Endothelial cell of umbilical vein (primary cell): ENCODE measurements around the gene APPL2. TPM values are rescaled to one million over a fixed set of nuclear protein-coding genes. Genes with fewer than 3 reads are reported as not detected.

Experiments used
- BruUV-seq: library from RNA; stranded (reverse); fragments of 400-500 nt; replicated peaks from 2 replicates; lab custom pipeline; 2021; lab: Mats Ljungman, UMichigan
- CTCF ChIA-PET: fragments of 300-600, 350-600 bp; sonication (Branson Sonifier 250); formaldehyde crosslinking; loops from one replicate; lab custom pipeline; 2021; ENCODE audit warnings: antibody characterized with exemption, inconsistent platforms; lab: Charles Lee
- POLR2A ChIA-PET: fragments of 300-600, 350-600 bp; sonication (Branson Sonifier 250); formaldehyde crosslinking; loops from one replicate; lab custom pipeline; 2021; ENCODE audit warnings: antibody characterized with exemption, inconsistent platforms; lab: Charles Lee
- DNase-seq: peaks from one replicate; pipeline ENCODE4 v3.0.0-alpha.2; 2011; ENCODE audit warnings: low read depth, low spot score
- FAIRE-seq: peaks from 2 replicates; lab custom pipeline; 2011; peaks lifted over from hg19 to GRCh38; lab: Jason Lieb, UNC
- H2AFZ ChIP-seq: 2 replicates; pipeline ENCODE4 v1.6.0; 2012; ENCODE audit warnings: low read depth, low read length, control low read depth, inconsistent platforms
- H3K27ac ChIP-seq: 2 replicates; pipeline ENCODE4 v1.5.1; 2011; ENCODE audit warnings: low read depth, mild to moderate bottlenecking, control low read depth, low read length, moderate library complexity; ENCODE audit not compliant: insufficient read depth
- H3K27me3 ChIP-seq, 2 experiments: 2 replicates each; pipeline versions ENCODE4 v1.6.0 to v1.6.1; 2011; ENCODE audit warnings: low read length in 2 of 2, mixed read lengths in 1 of 2; ENCODE audit not compliant: control insufficient read depth in 2 of 2, insufficient read depth in 2 of 2
- H3K36me3 ChIP-seq, 2 experiments: 2 replicates in 1 of 2; 3 replicates in 1 of 2; pipeline ENCODE4 v1.5.1; 2011; ENCODE audit warnings: low read length in 2 of 2, mild to moderate bottlenecking in 1 of 2, moderate library complexity in 1 of 2; ENCODE audit not compliant: control insufficient read depth in 2 of 2, insufficient read depth in 2 of 2; ENCODE audit errors: extremely low read depth in 1 of 2
- H3K4me1 ChIP-seq: 3 replicates; pipeline ENCODE4 v1.5.1; 2011; ENCODE audit warnings: mild to moderate bottlenecking, low read length; ENCODE audit not compliant: control insufficient read depth, insufficient read depth; ENCODE audit errors: extremely low read depth
- H3K4me2 ChIP-seq: 2 replicates; pipeline ENCODE4 v1.6.1; 2011; ENCODE audit warnings: low read length, control low read depth, mixed read lengths; ENCODE audit not compliant: insufficient read depth
- H3K4me3 ChIP-seq, 3 experiments: fragments of 200-600 bp in 1 of 3; sonication (generic), shearing (Covaris generic) in 1 of 3; replicated peaks in 1 of 3; 2 replicates each; pipeline ENCODE4 v1.5.1; 2011 to 2016; ENCODE audit warnings: control low read depth in 3 of 3, low read length in 3 of 3, mild to moderate bottlenecking in 2 of 3, inconsistent platforms in 1 of 3, low read depth in 1 of 3, moderate library complexity in 1 of 3; ENCODE audit not compliant: insufficient read depth in 1 of 3
- H3K79me2 ChIP-seq: 2 replicates; pipeline ENCODE4 v1.6.0; 2012; ENCODE audit warnings: low read length, inconsistent platforms; ENCODE audit not compliant: control insufficient read depth, insufficient read depth
- H3K9ac ChIP-seq: replicated peaks from 2 replicates; pipeline ENCODE3; 2011; ENCODE audit warnings: low read length, control low read depth; ENCODE audit not compliant: insufficient read depth; ENCODE audit errors: extremely low read depth
- H3K9me1 ChIP-seq: replicated peaks from 3 replicates; pipeline ENCODE4 v1.6.0; 2011; ENCODE audit warnings: mild to moderate bottlenecking, low read length; ENCODE audit not compliant: control insufficient read depth, insufficient read depth; ENCODE audit errors: extremely low read depth
- H3K9me3 ChIP-seq: replicated peaks from 2 replicates; pipeline ENCODE4 v1.5.1; 2012; ENCODE audit warnings: low read length, inconsistent platforms; ENCODE audit not compliant: control insufficient read depth, insufficient read depth
- H4K20me1 ChIP-seq: replicated peaks from 2 replicates; pipeline ENCODE3; 2011; ENCODE audit warnings: mild to moderate bottlenecking, low read length; ENCODE audit not compliant: control insufficient read depth, insufficient read depth; ENCODE audit errors: extremely low read depth
- EZH2 ChIP-seq: IDR thresholded peaks from 2 replicates; pipeline ENCODE4 v1.6.1; 2012; ENCODE audit warnings: borderline replicate concordance, low read depth, mild to moderate bottlenecking, moderate library complexity, low read length, inconsistent platforms; ENCODE audit not compliant: severe bottlenecking
- FOS ChIP-seq: IDR thresholded peaks from 2 replicates; pipeline ENCODE4 v1.6.1; 2011; ENCODE audit warnings: mild to moderate bottlenecking, low read length, moderate library complexity, borderline replicate concordance; ENCODE audit not compliant: insufficient read depth
- GATA2 ChIP-seq: IDR thresholded peaks from 2 replicates; pipeline ENCODE4 v1.7.0; 2011; ENCODE audit warnings: low read depth, mild to moderate bottlenecking, moderate library complexity, mixed read lengths, low read length; ENCODE audit not compliant: insufficient read length, insufficient read depth
- JUN ChIP-seq: IDR thresholded peaks from 2 replicates; pipeline ENCODE4 v1.6.1; 2011; ENCODE audit warnings: borderline replicate concordance, low read depth; ENCODE audit not compliant: insufficient read length, insufficient read depth
- MYC ChIP-seq: IDR thresholded peaks from one replicate; pipeline ENCODE4 v1.6.1; 2011; ENCODE audit warnings: mild to moderate bottlenecking, low read depth, low read length
- POLR2A ChIP-seq: IDR thresholded peaks from 2 replicates; pipeline ENCODE4 v1.6.1; 2012; ENCODE audit warnings: low read depth, mild to moderate bottlenecking, control low read depth, low read length
- POLR2AphosphoS5 ChIP-seq: IDR thresholded peaks from 2 replicates; pipeline ENCODE4 v1.6.1; 2012; ENCODE audit warnings: low read depth, mild to moderate bottlenecking, control low read depth, low read length, moderate library complexity; ENCODE audit not compliant: insufficient read depth
- dilution Hi-C: fragments of 300-500 bp; cut with MboI; formaldehyde crosslinking; loops from one replicate; pipeline ENCODE4 v1.15.0; 2019; ENCODE audit warnings: low sequenced_read_pairs; ENCODE audit not compliant: extremely low pct_ligation_motif_present
- intact Hi-C: fragments of 100-400 bp; cut with micrococcal nuclease; formaldehyde crosslinking; loops from one replicate; pipeline ENCODE4 v1.10.0; 2022
- polyA plus RNA-seq, 4 experiments: library from polyadenylated mRNA; depleted of rRNA in 3 of 4; stranded (reverse) in 3 of 4; unstranded in 1 of 4; fragments of >200 nt; gene quantifications; 2 replicates each; pipeline versions ENCODE4 v1.2.1 to v1.2.3, GENCODE V29; 2011 to 2012; ENCODE audit warnings: missing spikeins in 1 of 4
- total RNA-seq: library from RNA; stranded (reverse); gene quantifications from 2 replicates; pipeline ENCODE4 v1.2.3, GENCODE V29; 2021
- TF ChIP-seq, protein P1 (sequence below): IDR thresholded peaks from 2 replicates; pipeline ENCODE4 v1.6.1; 2011; ENCODE audit not compliant: insufficient read depth, insufficient read length
- TF ChIP-seq, protein P2 (sequence below), 2 donors: IDR thresholded peaks; 1 replicate in 1 of 2; 2 replicates in 1 of 2; pipeline ENCODE4 v1.5.1; 2011; ENCODE audit warnings: low read length in 2 of 2, mild to moderate bottlenecking in 2 of 2, moderate library complexity in 2 of 2, control low read depth in 1 of 2, inconsistent platforms in 1 of 2, low read depth in 1 of 2; ENCODE audit not compliant: insufficient read depth in 1 of 2; ENCODE audit errors: extremely low read depth in 1 of 2

APPL2 gene
- total and polyA plus RNA-seq, 2 donors (not counting 3 experiments of a cell fraction or from before 2014, with no cell fraction given) = 8.1 to 21.4 TPM

GRCh38 chr12:105285378-105285777, 49.4 kb upstream of the APPL2 start:
- H3K9me1 ChIP-seq = no peaks in the 10 kb centered on the region
- TF ChIP-seq, protein P1, sequence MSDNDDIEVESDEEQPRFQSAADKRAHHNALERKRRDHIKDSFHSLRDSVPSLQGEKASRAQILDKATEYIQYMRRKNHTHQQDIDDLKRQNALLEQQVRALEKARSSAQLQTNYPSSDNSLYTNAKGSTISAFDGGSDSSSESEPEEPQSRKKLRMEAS = no peak
- TF ChIP-seq FOS = no peak
- no peak for TF ChIP-seq MYC
- no peak for TF ChIP-seq POLR2AphosphoS5
- no peak for TF ChIP-seq EZH2
- TF ChIP-seq POLR2A = no peak
- TF ChIP-seq GATA2 = no peak
- TF ChIP-seq, protein P2, sequence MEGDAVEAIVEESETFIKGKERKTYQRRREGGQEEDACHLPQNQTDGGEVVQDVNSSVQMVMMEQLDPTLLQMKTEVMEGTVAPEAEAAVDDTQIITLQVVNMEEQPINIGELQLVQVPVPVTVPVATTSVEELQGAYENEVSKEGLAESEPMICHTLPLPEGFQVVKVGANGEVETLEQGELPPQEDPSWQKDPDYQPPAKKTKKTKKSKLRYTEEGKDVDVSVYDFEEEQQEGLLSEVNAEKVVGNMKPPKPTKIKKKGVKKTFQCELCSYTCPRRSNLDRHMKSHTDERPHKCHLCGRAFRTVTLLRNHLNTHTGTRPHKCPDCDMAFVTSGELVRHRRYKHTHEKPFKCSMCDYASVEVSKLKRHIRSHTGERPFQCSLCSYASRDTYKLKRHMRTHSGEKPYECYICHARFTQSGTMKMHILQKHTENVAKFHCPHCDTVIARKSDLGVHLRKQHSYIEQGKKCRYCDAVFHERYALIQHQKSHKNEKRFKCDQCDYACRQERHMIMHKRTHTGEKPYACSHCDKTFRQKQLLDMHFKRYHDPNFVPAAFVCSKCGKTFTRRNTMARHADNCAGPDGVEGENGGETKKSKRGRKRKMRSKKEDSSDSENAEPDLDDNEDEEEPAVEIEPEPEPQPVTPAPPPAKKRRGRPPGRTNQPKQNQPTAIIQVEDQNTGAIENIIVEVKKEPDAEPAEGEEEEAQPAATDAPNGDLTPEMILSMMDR (IDR thresholded peaks at IDR 0.05; ENCODE audit: extremely low read depth in 1 of 2, insufficient read depth in 1 of 2, low read depth in 1 of 2, low read length in 2 of 2) = no peak
- no peak for TF ChIP-seq JUN
- CTCF ChIA-PET = no interaction called here
- no peak for FAIRE-seq
- no peaks in the 10 kb centered on the region for H4K20me1 ChIP-seq
- no peak overlapping the region for H2AFZ ChIP-seq
- H3K27ac ChIP-seq = no peak overlapping the region
- no peaks in the 10 kb centered on the region for H3K79me2 ChIP-seq
- dilution Hi-C loops (no loop called here), intact Hi-C loops (no loop called here)
- H3K4me1 ChIP-seq = peaks cover 17% of the 10 kb centered on the region
- no peaks in the 10 kb centered on the region for H3K36me3 ChIP-seq
- no peaks in the 10 kb centered on the region for H3K9me3 ChIP-seq
- H3K4me2 ChIP-seq = no peak overlapping the region
- no peak for DNase-seq
- H3K4me3 ChIP-seq = no peak overlapping the region
- BruUV-seq = no TSS peak
- POLR2A ChIA-PET = no interaction called here
- H3K27me3 ChIP-seq = no peaks in the 10 kb centered on the region
- H3K9ac ChIP-seq = no peak overlapping the region
